Brain microvascular endothelial cell (primary cell): ENCODE results near the gene ARHGAP21.

Experiments
- DNase-seq: peaks from one replicate; pipeline ENCODE4 v3.0.0-alpha.2; 2020
- H3K27ac ChIP-seq: fragments of 250-450 bp; sonication (Bioruptor Pico); 2 replicates; pipeline ENCODE4 v1.5.1; 2020; ENCODE audit warnings: mild to moderate bottlenecking, moderate library complexity
- H3K27me3 ChIP-seq: fragments of 250-450 bp; sonication (Bioruptor Pico); replicated peaks from 2 replicates; pipeline ENCODE4 v1.5.1; 2020; ENCODE audit warnings: mild to moderate bottlenecking
- H3K36me3 ChIP-seq: fragments of 250-450 bp; sonication (Bioruptor Pico); replicated peaks from 2 replicates; pipeline ENCODE4 v1.5.1; 2020; ENCODE audit warnings: mild to moderate bottlenecking
- H3K4me3 ChIP-seq: 2 replicates; pipeline ENCODE4 v1.5.1; 2011; ENCODE audit warnings: low read depth, mild to moderate bottlenecking, control low read depth, low read length, moderate library complexity
- CTCF ChIP-seq: IDR thresholded peaks from 2 replicates; pipeline ENCODE4 v1.5.1; 2011; ENCODE audit warnings: low read depth, mild to moderate bottlenecking, moderate library complexity, low read length, control low read depth, inconsistent platforms; ENCODE audit errors: missing control alignments
- in situ Hi-C: cut with HindIII; loops from 2 replicates; pipeline ENCODE4 v1.10.0; 2017; ENCODE audit warnings: low sequenced_read_pairs, low pct_ligation_motif_present

The ARHGAP21 gene

DNA sequence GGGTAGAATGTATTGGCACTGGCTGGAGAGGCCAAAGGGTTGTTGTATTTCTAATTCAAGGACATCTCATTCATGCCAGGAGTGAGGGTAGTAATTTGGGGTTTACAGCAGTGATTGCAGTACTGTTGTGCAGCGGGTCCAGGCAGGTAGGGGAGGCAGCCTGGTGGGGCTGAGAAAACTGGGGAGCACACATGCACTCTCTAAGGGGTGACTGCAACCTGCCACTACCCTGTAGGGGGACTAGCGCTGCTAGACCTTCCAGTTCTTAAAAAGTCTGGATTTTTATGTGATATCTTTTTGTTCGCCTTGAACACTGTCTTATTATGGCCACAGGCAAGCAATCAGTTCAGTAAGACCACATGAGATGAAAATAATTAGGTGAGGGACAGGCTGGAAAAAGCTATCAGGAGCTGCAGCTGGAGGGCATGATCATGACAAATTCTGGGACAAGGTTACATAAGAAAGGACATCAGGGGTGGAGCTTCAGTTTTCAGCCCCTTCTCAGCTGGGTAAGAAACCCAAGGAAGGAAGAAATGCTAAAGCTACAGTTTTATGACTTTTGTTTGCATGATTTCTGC is 149.0 kb downstream of the ARHGAP21 start:
- Histone ChIP-seq H3K27me3 (no peaks in the 10 kb centered on the region), H3K27ac (no peak overlapping the region), H3K36me3 (no peaks in the 10 kb centered on the region), H3K4me3 (no peak overlapping the region)
- TF ChIP-seq CTCF: no peak
- no peak for DNase-seq
- in situ Hi-C loops: no loop called here

DNA sequence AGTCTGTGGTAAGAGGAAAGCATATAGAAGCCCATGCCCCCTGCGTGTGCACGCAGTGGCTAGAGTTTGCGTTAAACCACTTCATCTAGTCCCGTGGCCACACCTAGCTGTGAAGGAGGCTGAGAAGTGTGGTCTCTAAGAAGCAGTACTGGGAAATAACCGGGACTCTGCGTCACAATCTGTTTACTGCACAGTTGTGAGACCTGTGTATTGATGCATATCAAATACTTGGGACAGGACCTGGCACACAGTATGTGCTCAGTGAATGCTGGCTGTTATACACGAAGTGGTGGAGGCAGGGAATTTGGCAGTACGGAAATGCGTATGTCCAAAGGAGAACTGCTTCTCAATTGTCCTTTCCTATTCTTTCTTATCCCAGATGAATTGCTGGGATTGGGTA is 149.5 kb downstream of the ARHGAP21 start:
- in situ Hi-C loops: no loop called here
- no peak overlapping the region for H3K4me3 ChIP-seq
- no peak for DNase-seq
- TF ChIP-seq CTCF: no peak
- H3K27me3 ChIP-seq: no peaks in the 10 kb centered on the region
- H3K36me3 ChIP-seq: no peaks in the 10 kb centered on the region
- no peak overlapping the region for H3K27ac ChIP-seq

DNA sequence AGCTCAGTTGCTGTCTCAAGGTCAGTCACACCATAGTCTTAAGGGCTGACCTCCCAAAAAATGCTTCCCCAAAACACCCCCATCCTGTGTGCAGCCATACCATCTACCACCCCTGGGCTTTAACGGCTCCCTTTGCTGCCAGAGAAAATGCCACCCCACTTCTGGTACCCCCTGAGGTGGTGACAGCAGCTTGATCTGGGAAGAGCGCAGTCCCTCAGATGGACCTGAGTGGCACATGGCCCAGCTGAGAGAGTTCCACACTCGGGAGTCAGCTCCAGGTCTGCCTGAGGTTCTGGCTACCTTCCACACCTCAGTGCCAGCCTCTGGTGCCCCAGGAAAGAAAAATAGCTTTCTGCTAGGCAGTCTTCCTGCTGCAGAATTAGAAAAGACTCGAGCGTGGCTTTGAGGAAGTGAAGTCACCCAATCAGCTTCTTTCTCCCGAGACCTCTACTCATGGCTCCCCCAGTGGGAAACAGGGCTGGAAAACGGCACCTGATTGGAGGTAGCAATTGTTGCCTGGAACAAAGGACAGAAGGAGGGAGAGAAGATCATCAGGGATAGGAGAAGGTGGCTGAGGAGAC is 151.7 kb downstream of the ARHGAP21 start:
- Histone ChIP-seq H3K27me3 (no peaks in the 10 kb centered on the region), H3K36me3 (no peaks in the 10 kb centered on the region), H3K4me3 (no peak overlapping the region), H3K27ac (no peak overlapping the region)
- in situ Hi-C loops: no loop called here
- TF ChIP-seq CTCF: no peak
- no peak for DNase-seq

GRCh38 chr10:24570658-24571426 is 152.8 kb downstream of the ARHGAP21 start:
- TF ChIP-seq CTCF: no peak
- Histone ChIP-seq H3K36me3 (no peaks in the 10 kb centered on the region), H3K27me3 (no peaks in the 10 kb centered on the region), H3K4me3 (no peak overlapping the region), H3K27ac (no peak overlapping the region)
- DNase-seq: no peak
- in situ Hi-C loops: no loop called here

GRCh38 chr10:24569828-24570657 is 153.6 kb downstream of the ARHGAP21 start:
- DNase-seq: no peak

More at GRCh38 chr10:24569828-24570657, 153.6 kb downstream of the ARHGAP21 start:
- Histone ChIP-seq H3K36me3 (no peaks in the 10 kb centered on the region), H3K27me3 (no peaks in the 10 kb centered on the region), H3K4me3 (no peak overlapping the region), H3K27ac (no peak overlapping the region)
- in situ Hi-C loops: no loop called here
- no peak for TF ChIP-seq CTCF
